Thyroid gland (tissue), 4 donors: Measurements from ENCODE around the gene AADACL2. TPM values are rescaled to one million over a fixed set of nuclear protein-coding genes. Genes with fewer than 3 reads are reported as not detected.

Experiments used
- DNase-seq, 2 donors: peaks; one replicate each; pipeline ENCODE4 v3.0.0-alpha.2; 2019
- H3K27ac ChIP-seq, 3 donors: fragments of 200-600 bp; sonication (generic); 1 replicate in 2 of 3; 2 replicates in 1 of 3; pipeline ENCODE4 v1.5.1; 2016 to 2019; ENCODE audit warnings: mild to moderate bottlenecking in 1 of 3, moderate library complexity in 1 of 3
- H3K27me3 ChIP-seq: fragments of 200-600 bp; sonication (generic); one replicate; pipeline ENCODE4 v1.5.1; 2019
- H3K36me3 ChIP-seq, 2 donors: fragments of 200-600 bp; sonication (generic); one replicate each; pipeline ENCODE4 v1.5.1; 2016 to 2019
- H3K4me1 ChIP-seq, 2 donors: fragments of 200-600 bp; sonication (generic); one replicate each; pipeline ENCODE4 v1.5.1; 2017 to 2019
- H3K4me3 ChIP-seq, 3 donors: fragments of 200-600 bp; sonication (generic); replicated peaks in 1 of 3; 1 replicate in 2 of 3; 2 replicates in 1 of 3; pipeline ENCODE4 v1.5.1; 2016; ENCODE audit warnings: mild to moderate bottlenecking in 1 of 3
- H3K9me3 ChIP-seq: fragments of 200-600 bp; sonication (generic); one replicate; pipeline ENCODE4 v1.5.1; 2017
- POLR2A ChIP-seq, 2 donors: fragments of 450-650 bp; IDR thresholded peaks; one replicate each; pipeline ENCODE4 v1.6.1; 2017; ENCODE audit warnings: antibody characterized with exemption in 2 of 2, mild to moderate bottlenecking in 2 of 2, moderate library complexity in 1 of 2
- WGBS, 2 donors: methylation state at CpG; one replicate each; pipeline ENCODE4 v1.1.5; 2017; 5-methylcytosine and 5-hydroxymethylcytosine counted together
- intact Hi-C: fragments of 100-400 bp; cut with DNase I; formaldehyde crosslinking; loops from one replicate; pipeline ENCODE4 v1.15.1; 2023
- total RNA-seq, 4 donors: library from RNA; depleted of rRNA; stranded (reverse); fragments of >200 nt; gene quantifications; one replicate each; pipeline ENCODE4 v1.2.3, GENCODE V29; 2016
- TF ChIP-seq, protein P1 (sequence below), 6 experiments: fragments of 200-600 bp in 3 of 6; fragments of 450-650 bp in 3 of 6; sonication (generic) in 3 of 6; IDR thresholded peaks; one replicate each; pipeline ENCODE4 v1.5.1; 2016 to 2019; ENCODE audit warnings: antibody characterized with exemption in 6 of 6, mild to moderate bottlenecking in 2 of 6, inconsistent platforms in 1 of 6, moderate library complexity in 1 of 6

The AADACL2 gene
- total RNA-seq, 4 donors from 2014 or later: not detected

DNA sequence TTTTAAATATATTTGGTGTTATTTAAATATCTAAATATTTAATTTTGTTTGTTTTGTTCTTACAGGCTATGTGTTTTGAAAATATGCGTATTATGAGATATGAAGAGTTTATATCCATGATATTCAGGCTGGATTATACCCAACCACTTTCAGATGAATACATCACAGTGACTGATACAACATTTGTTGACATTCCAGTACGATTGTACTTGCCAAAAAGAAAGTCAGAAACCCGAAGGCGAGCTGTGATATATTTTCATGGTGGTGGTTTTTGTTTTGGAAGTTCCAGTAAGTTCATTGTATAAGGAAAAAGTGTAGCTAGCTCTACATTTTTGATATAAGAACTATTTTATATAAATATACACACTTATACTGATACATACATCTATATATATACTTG lies 6.9 kb downstream of the AADACL2 start:
- 83 to 87% methylated on average over 4 of the region's 4 CpGs for WGBS, 2 donors

GRCh38 chr3:151743855-151744254 lies 10.1 kb downstream of the AADACL2 start:
- Histone ChIP-seq H3K9me3 (no peaks in the 10 kb centered on the region), H3K27ac (no peak overlapping the region), H3K36me3 (no peaks in the 10 kb centered on the region), H3K4me1 (no peaks in the 10 kb centered on the region), H3K4me3 (no peak overlapping the region), H3K27me3 (no peaks in the 10 kb centered on the region)
- intact Hi-C loops: no loop called here
- DNase-seq: no peak
- WGBS, 2 donors: 64 to 78% methylated on average over 4 of the region's 4 CpGs
- TF ChIP-seq, protein P1, sequence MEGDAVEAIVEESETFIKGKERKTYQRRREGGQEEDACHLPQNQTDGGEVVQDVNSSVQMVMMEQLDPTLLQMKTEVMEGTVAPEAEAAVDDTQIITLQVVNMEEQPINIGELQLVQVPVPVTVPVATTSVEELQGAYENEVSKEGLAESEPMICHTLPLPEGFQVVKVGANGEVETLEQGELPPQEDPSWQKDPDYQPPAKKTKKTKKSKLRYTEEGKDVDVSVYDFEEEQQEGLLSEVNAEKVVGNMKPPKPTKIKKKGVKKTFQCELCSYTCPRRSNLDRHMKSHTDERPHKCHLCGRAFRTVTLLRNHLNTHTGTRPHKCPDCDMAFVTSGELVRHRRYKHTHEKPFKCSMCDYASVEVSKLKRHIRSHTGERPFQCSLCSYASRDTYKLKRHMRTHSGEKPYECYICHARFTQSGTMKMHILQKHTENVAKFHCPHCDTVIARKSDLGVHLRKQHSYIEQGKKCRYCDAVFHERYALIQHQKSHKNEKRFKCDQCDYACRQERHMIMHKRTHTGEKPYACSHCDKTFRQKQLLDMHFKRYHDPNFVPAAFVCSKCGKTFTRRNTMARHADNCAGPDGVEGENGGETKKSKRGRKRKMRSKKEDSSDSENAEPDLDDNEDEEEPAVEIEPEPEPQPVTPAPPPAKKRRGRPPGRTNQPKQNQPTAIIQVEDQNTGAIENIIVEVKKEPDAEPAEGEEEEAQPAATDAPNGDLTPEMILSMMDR (IDR thresholded peaks at IDR 0.05): no peak
- no peak for TF ChIP-seq POLR2A (IDR thresholded peaks at IDR 0.05)

More for the DNA sequence above, 6.9 kb downstream of the AADACL2 start:
- no peaks in the 10 kb centered on the region for H3K27me3 ChIP-seq
- no peak overlapping the region for H3K27ac ChIP-seq
- no peaks in the 10 kb centered on the region for H3K4me1 ChIP-seq
- intact Hi-C loops: no loop called here
- TF ChIP-seq, protein P1 (IDR thresholded peaks at IDR 0.05): no peak
- no peak for TF ChIP-seq POLR2A (IDR thresholded peaks at IDR 0.05)
- H3K4me3 ChIP-seq: no peak overlapping the region
- DNase-seq: no peak
- H3K36me3 ChIP-seq: no peaks in the 10 kb centered on the region
- no peaks in the 10 kb centered on the region for H3K9me3 ChIP-seq

GRCh38 chr3:151750181-151750580 lies 16.5 kb downstream of the AADACL2 start:
- Histone ChIP-seq H3K4me3 (no peak overlapping the region), H3K9me3 (no peaks in the 10 kb centered on the region), H3K27ac (no peak overlapping the region), H3K36me3 (no peaks in the 10 kb centered on the region), H3K4me1 (no peaks in the 10 kb centered on the region), H3K27me3 (no peaks in the 10 kb centered on the region)
- WGBS, 2 donors: 80 to 91% methylated on average over 6 of the region's 6 CpGs
- DNase-seq: no peak
- intact Hi-C loops: no loop called here
- TF ChIP-seq, protein P1 (IDR thresholded peaks at IDR 0.05): no peak
- TF ChIP-seq POLR2A (IDR thresholded peaks at IDR 0.05): no peak

GRCh38 chr3:151750678-151751077 lies 17.0 kb downstream of the AADACL2 start:
- WGBS, 2 donors: 87 to 90% methylated on average over 2 of the region's 2 CpGs
- Histone ChIP-seq H3K27me3 (no peaks in the 10 kb centered on the region), H3K27ac (no peak overlapping the region), H3K4me3 (no peak overlapping the region), H3K4me1 (no peaks in the 10 kb centered on the region), H3K9me3 (no peaks in the 10 kb centered on the region), H3K36me3 (no peaks in the 10 kb centered on the region)
- TF ChIP-seq, protein P1 (IDR thresholded peaks at IDR 0.05): no peak
- TF ChIP-seq POLR2A (IDR thresholded peaks at IDR 0.05): no peak
- intact Hi-C loops: no loop called here
- no peak for DNase-seq

GRCh38 chr3:151751161-151751560 lies 17.4 kb downstream of the AADACL2 start:
- TF ChIP-seq, protein P1 (IDR thresholded peaks at IDR 0.05): no peak
- TF ChIP-seq POLR2A (IDR thresholded peaks at IDR 0.05): no peak
- WGBS, 2 donors: 23 to 50% methylated on average over 1 of the region's 1 CpG
- H3K4me1 ChIP-seq: no peaks in the 10 kb centered on the region

More at GRCh38 chr3:151751161-151751560, 17.4 kb downstream of the AADACL2 start:
- Histone ChIP-seq H3K9me3 (no peaks in the 10 kb centered on the region), H3K27ac (no peak overlapping the region), H3K4me3 (no peak overlapping the region), H3K27me3 (no peaks in the 10 kb centered on the region), H3K36me3 (no peaks in the 10 kb centered on the region)
- DNase-seq: no peak
- intact Hi-C loops: no loop called here
